ENCODE data around the gene SLC37A1.

- TF ChIP-seq CTCF (tag by site-specific recombination; IDR thresholded peaks at IDR 0.05) (peak; percentile 87), REST (tag by site-specific recombination; IDR thresholded peaks at IDR 0.05) (no peak), TCF7L2 (IDR thresholded peaks at IDR 0.05; ENCODE audit: borderline replicate concordance, low read depth, low read length) (no peak), ZNF704 (tag by site-specific recombination; IDR thresholded peaks at IDR 0.05) (no peak), ZNF354C (tag by site-specific recombination; IDR thresholded peaks at IDR 0.05; ENCODE audit: borderline replicate concordance, low read depth) (no peak), ZBTB10 (tag by site-specific recombination; IDR thresholded peaks at IDR 0.05) (no peak), BCL11B (tag by site-specific recombination; IDR thresholded peaks at IDR 0.05; ENCODE audit: low read depth) (no peak), ZNF544 (tag by site-specific recombination; IDR thresholded peaks at IDR 0.05) (no peak), REPIN1 (tag by site-specific recombination; IDR thresholded peaks at IDR 0.05; ENCODE audit: low read depth) (no peak), KLF16 (tag by site-specific recombination; IDR thresholded peaks at IDR 0.05) (no peak), ZNF138 (tag by site-specific recombination; IDR thresholded peaks at IDR 0.05; ENCODE audit: borderline replicate concordance) (no peak), ZNF473 (tag by site-specific recombination; IDR thresholded peaks at IDR 0.05) (no peak), ZBTB7A (tag by site-specific recombination; IDR thresholded peaks at IDR 0.05; ENCODE audit: low read depth) (no peak)
These were observed 79.6 kb downstream of the SLC37A1 start for GRCh38 chr21:42593007-42593814.
